AG20443 (cell line): ENCODE measurements around the gene ZFP90.
"Not testable (repeated sequence)": the region's sequence is repeated elsewhere in the genome, so short reads cannot be mapped to it uniquely, and the experiment has no call there.

Experiments used
- DNase-seq: peaks from one replicate; pipeline ENCODE4 v3.0.0; 2012; ENCODE audit warnings: low spot score, mixed read lengths

The ZFP90 gene

GRCh38 chr16:68519225-68519745 lies 19.8 kb upstream of the ZFP90 start:
- no peak for DNase-seq

- DNase-seq: peak; percentile 97
Observed at GRCh38 chr16:68520649-68521086, 18.4 kb upstream of the ZFP90 start.

- no peak for DNase-seq
Observed at GRCh38 chr16:68524069-68524820, 14.8 kb upstream of the ZFP90 start.

- DNase-seq: no peak
Observed at GRCh38 chr16:68526143-68526781, 12.8 kb upstream of the ZFP90 start.

GRCh38 chr16:68526782-68527145 lies 12.3 kb upstream of the ZFP90 start:
- DNase-seq: no peak

GRCh38 chr16:68528233-68528632 lies 10.9 kb upstream of the ZFP90 start:
- no peak for DNase-seq

- DNase-seq: peak; percentile 90
Observed at GRCh38 chr16:68528686-68529379, 10.3 kb upstream of the ZFP90 start.

GRCh38 chr16:68529608-68529930 lies 9.5 kb upstream of the ZFP90 start:
- no peak for DNase-seq

GRCh38 chr16:68529931-68530701 lies 9.0 kb upstream of the ZFP90 start:
- peak; percentile 98 for DNase-seq

GRCh38 chr16:68533937-68534336 lies 5.2 kb upstream of the ZFP90 start:
- DNase-seq: no peak

GRCh38 chr16:68535331-68535730 lies 3.8 kb upstream of the ZFP90 start:
- no peak for DNase-seq

GRCh38 chr16:68539711-68540239 lies 684 bp downstream of the ZFP90 start:
- no peak for DNase-seq

GRCh38 chr16:68548947-68549346 lies 9.9 kb downstream of the ZFP90 start:
- DNase-seq: no peak

GRCh38 chr16:68553186-68553585 lies 14.1 kb downstream of the ZFP90 start:
- no peak for DNase-seq

- DNase-seq: not testable (repeated sequence)
Observed at GRCh38 chr16:68560341-68560740, 21.2 kb downstream of the ZFP90 start.

- no peak for DNase-seq
Observed at GRCh38 chr16:68563631-68564381, 24.7 kb downstream of the ZFP90 start.

GRCh38 chr16:68564382-68564985 lies 25.4 kb downstream of the ZFP90 start:
- DNase-seq: no peak

- DNase-seq: no peak
Observed at GRCh38 chr16:68574479-68574878, 35.4 kb downstream of the ZFP90 start.

GRCh38 chr16:68575082-68575481 lies 36.0 kb downstream of the ZFP90 start:
- DNase-seq: no peak

- no peak for DNase-seq
Observed at GRCh38 chr16:68577352-68577853, 38.3 kb downstream of the ZFP90 start.
